Measurements from ENCODE around the gene TCTN2. TPM values are rescaled to one million over a fixed set of nuclear protein-coding genes. Genes with fewer than 3 reads are reported as not detected.

TCTN2 gene
- total RNA-seq, 1 experiment from 2014 or later: 14.7 TPM

GRCh38 chr12:123675436-123675835 is 4.5 kb downstream of the TCTN2 start:
- POLR2A ChIA-PET: no interaction called here
- no TSS peak for BruUV-seq (replicated peaks)
- DNase-seq (ENCODE audit: low read depth, low spot score): no peak

GRCh38 chr12:123676616-123677320 is 5.9 kb downstream of the TCTN2 start:
- DNase-seq (ENCODE audit: low read depth, low spot score) (no peak), ATAC-seq (no peak)
- H3K9me3 ChIP-seq (ENCODE audit: control insufficient read depth, insufficient read depth, low read depth, low read length): no peaks in the 10 kb centered on the region
- CTCF ChIA-PET: no interaction called here
- no peak for TF ChIP-seq POLR2AphosphoS5 (IDR thresholded peaks at IDR 0.05; ENCODE audit: low read depth, low read length)
- no peak overlapping the region for H3K27ac ChIP-seq (ENCODE audit: low read length)
- H3K4me3 ChIP-seq (ENCODE audit: low read depth in 2 of 2, low read length in 2 of 2): no peak overlapping the region
- H3K36me3 ChIP-seq (ENCODE audit: control insufficient read depth, insufficient read depth, low read length): no peaks in the 10 kb centered on the region
- BruUV-seq (replicated peaks): no TSS peak
- H3K27me3 ChIP-seq (ENCODE audit: control insufficient read depth, insufficient read depth, low read length): no peaks in the 10 kb centered on the region
- in situ Hi-C loops (cut with HindIII; ENCODE audit: low pct_unique_long_range_greater_than_20kb, low sequenced_read_pairs) (no loop called here), intact Hi-C loops (cut with micrococcal nuclease; ENCODE audit: unreplicated experiment) (no loop called here)
- POLR2A ChIA-PET: no interaction called here
- peaks cover 4% of the 10 kb centered on the region; the same call in 1 of the 2 replicates for H3K4me1 ChIP-seq (ENCODE audit: control insufficient read depth, insufficient read depth, low read length)

More at GRCh38 chr12:123675436-123675835, 4.5 kb downstream of the TCTN2 start:
- no peaks in the 10 kb centered on the region for H3K9me3 ChIP-seq (ENCODE audit: control insufficient read depth, insufficient read depth, low read depth, low read length)
- H3K36me3 ChIP-seq (ENCODE audit: control insufficient read depth, insufficient read depth, low read length): no peaks in the 10 kb centered on the region
- in situ Hi-C loops (cut with HindIII; ENCODE audit: low pct_unique_long_range_greater_than_20kb, low sequenced_read_pairs) (no loop called here), intact Hi-C loops (cut with micrococcal nuclease; ENCODE audit: unreplicated experiment) (no loop called here)
- H3K27ac ChIP-seq (ENCODE audit: low read length): no peak overlapping the region
- ATAC-seq: no peak
- no peak for TF ChIP-seq POLR2AphosphoS5 (IDR thresholded peaks at IDR 0.05; ENCODE audit: low read depth, low read length)
- no peak for TF ChIP-seq SIN3A (IDR thresholded peaks at IDR 0.05; ENCODE audit: borderline replicate concordance, insufficient read depth, low read depth, low read length)
- TF ChIP-seq CTCF (IDR thresholded peaks at IDR 0.05): no peak
- no peak for TF ChIP-seq TCF7L2 (IDR thresholded peaks at IDR 0.05; ENCODE audit: low read depth, low read length)
- TF ChIP-seq REST (IDR thresholded peaks at IDR 0.05; ENCODE audit: insufficient read depth in 1 of 2, low read depth in 2 of 2, low read length in 1 of 2): no peak
- peaks cover 9% of the 10 kb centered on the region; the same call in 1 of the 2 replicates for H3K4me1 ChIP-seq (ENCODE audit: control insufficient read depth, insufficient read depth, low read length)
- CTCF ChIA-PET: no interaction called here
- no peaks in the 10 kb centered on the region for H3K27me3 ChIP-seq (ENCODE audit: control insufficient read depth, insufficient read depth, low read length)
- H3K4me3 ChIP-seq (ENCODE audit: low read depth in 2 of 2, low read length in 2 of 2): no peak overlapping the region

GRCh38 chr12:123678981-123679380 is 8.1 kb downstream of the TCTN2 start:
- BruUV-seq (replicated peaks): no TSS peak
- TF ChIP-seq CTCF (IDR thresholded peaks at IDR 0.05) (no peak), REST (IDR thresholded peaks at IDR 0.05; ENCODE audit: insufficient read depth in 1 of 2, low read depth in 2 of 2, low read length in 1 of 2) (no peak), POLR2AphosphoS5 (IDR thresholded peaks at IDR 0.05; ENCODE audit: low read depth, low read length) (no peak), SIN3A (IDR thresholded peaks at IDR 0.05; ENCODE audit: borderline replicate concordance, insufficient read depth, low read depth, low read length) (no peak), TCF7L2 (IDR thresholded peaks at IDR 0.05; ENCODE audit: low read depth, low read length) (no peak)
- in situ Hi-C loops (cut with HindIII; ENCODE audit: low pct_unique_long_range_greater_than_20kb, low sequenced_read_pairs): no loop called here
- no peak for DNase-seq (ENCODE audit: low read depth, low spot score)
- intact Hi-C loops (cut with micrococcal nuclease; ENCODE audit: unreplicated experiment): no loop called here
- ChIA-PET POLR2A (interaction anchor here (0.7 kb wide), 1 partner anchor 248 kb away, joined by 7 read pairs; no protein-coding TSS in a partner anchor), CTCF (no interaction called here)
- Histone ChIP-seq H3K4me3 (ENCODE audit: low read depth in 2 of 2, low read length in 2 of 2) (no peak overlapping the region), H3K9me3 (ENCODE audit: control insufficient read depth, insufficient read depth, low read depth, low read length) (no peaks in the 10 kb centered on the region), H3K4me1 (ENCODE audit: control insufficient read depth, insufficient read depth, low read length) (no peaks in the 10 kb centered on the region), H3K36me3 (ENCODE audit: control insufficient read depth, insufficient read depth, low read length) (no peaks in the 10 kb centered on the region), H3K27me3 (ENCODE audit: control insufficient read depth, insufficient read depth, low read length) (no peaks in the 10 kb centered on the region), H3K27ac (ENCODE audit: low read length) (no peak overlapping the region)
- ATAC-seq: no peak
